Stimulated activated CD8-positive, alpha-beta memory T cell treated with anti-CD3 and anti-CD28 coated beads, Interleukin-12 subunit alpha, Interleukin-12 subunit beta, amount 100 ng/mL, for 4 hours (primary cell): ENCODE results near the gene ALG14.
"Not testable (repeated sequence)": the region's sequence is repeated elsewhere in the genome, so short reads cannot be mapped to it uniquely, and the experiment has no call there.

Experiments used
- DNase-seq: peaks from one replicate; pipeline ENCODE4 v3.0.0-alpha.2; 2020; ENCODE audit warnings: low read depth

The ALG14 gene

GRCh38 chr1:95041491-95042165 lies 31.1 kb downstream of the ALG14 start:
- no peak for DNase-seq

DNA sequence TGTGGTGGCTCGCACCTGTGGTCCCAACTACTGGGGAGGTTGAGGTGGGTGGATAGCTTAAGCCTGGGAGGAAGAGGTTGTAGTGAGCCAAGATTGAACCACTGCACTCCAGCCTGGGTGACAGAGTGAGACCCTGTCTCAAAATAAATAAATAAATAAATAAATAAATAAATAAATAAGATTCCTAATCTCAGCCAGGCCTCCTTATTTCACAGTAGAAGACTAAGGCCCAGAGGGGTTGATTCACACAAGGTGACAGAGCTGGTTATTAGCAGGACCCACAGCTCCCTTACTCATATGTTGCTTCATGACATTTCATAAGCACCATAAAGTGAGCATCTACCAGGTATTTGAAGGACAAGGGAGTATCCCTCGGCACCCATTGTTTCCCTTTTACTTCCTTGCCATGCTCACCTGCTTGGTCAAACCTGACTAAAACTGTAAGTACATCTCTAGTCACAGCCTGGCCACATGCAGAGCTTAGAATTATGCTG lies 32.7 kb downstream of the ALG14 start:
- no peak for DNase-seq

DNA sequence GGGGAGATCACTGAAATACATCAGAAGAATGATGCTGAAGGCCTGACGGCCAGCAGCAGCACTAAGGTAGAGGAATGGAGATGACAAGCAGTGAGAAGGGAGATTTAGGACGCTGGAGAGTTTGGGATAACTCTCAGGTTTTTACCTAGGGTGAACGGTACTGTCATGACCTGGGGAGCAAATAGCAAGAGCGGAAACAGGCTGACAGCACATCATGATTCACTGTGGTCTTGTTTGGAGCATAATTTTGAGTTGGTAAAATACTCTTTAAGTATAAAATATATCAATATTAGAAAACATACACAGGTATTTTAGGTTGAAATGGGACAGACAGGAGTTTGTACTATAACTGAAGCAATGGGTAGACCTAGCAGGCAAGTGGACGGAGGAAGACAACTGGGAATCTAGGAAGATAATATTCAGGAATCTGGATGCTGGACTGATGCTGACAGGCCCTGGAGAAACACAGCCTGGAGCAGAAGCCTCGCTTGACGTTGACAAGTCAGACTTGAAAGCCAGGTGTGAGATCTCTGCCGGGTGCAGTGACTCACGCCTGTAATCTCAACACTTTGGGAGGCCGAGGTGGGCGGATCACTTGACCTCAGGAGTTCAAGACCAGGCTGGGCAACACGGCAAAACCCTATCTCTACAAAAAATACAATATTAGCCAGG lies 33.3 kb downstream of the ALG14 start:
- no peak for DNase-seq

DNA sequence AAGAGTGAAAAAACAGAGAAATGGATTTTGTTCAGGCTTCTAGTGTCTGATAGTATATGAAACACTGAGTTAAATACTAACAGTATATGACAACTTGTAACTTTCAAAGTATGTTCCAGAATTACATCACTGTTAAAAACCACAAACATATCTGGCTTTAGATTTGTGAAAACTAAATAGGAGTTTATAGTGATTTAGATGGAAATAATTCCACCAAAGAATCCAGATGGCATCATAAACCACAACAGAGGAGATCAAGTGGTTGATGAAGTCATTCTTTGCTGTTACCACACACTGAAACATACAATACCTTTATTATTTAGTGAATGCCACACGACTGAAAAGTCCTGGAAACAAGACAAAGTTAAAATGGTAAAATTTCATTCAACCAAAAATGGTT lies 37.2 kb downstream of the ALG14 start:
- DNase-seq, result no peak

GRCh38 chr1:95034506-95034905 lies 38.2 kb downstream of the ALG14 start:
- DNase-seq, result no peak

GRCh38 chr1:95033843-95034242 lies 38.9 kb downstream of the ALG14 start:
- no peak for DNase-seq

DNA sequence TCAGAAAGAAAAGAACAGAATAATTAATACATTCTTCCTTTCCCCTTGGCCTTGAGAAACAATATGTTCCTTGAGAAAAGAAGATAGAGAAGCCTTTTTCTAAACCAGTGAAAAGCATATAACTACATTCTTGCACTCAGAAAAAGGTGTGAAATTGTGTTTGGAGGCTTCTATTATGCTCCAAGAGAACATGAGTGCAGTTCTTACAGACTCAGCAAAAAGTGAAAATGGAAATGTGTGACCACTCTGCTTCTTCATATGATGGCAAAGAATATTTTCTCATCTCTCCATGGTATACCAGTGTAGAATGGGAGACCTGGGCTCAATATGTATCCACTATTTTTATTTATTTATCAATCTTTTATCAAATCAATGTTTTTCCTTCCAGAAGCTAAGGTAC lies 43.2 kb downstream of the ALG14 start:
- no peak for DNase-seq

- DNase-seq, result no peak
These were observed 43.8 kb downstream of the ALG14 start for GRCh38 chr1:95028954-95029353.

DNA sequence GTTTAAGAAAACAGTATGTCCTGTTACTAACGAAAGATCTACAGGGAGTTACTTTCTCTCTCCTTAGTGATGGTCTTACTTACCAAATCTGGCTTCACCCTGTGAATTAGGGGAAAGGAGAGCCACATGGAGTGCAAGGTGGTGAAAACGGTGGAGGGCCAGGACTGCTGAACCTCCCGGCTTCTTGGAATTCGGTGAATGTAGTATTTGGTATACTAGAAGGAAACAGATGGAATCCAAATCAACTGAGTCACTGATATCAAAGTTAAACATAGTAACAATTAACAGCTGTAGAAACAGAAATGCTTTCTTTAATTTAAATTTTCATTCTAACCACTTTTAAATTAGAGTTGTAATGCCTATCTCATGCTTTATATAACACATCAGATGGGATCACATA lies 45.7 kb downstream of the ALG14 start:
- no peak for DNase-seq

DNA sequence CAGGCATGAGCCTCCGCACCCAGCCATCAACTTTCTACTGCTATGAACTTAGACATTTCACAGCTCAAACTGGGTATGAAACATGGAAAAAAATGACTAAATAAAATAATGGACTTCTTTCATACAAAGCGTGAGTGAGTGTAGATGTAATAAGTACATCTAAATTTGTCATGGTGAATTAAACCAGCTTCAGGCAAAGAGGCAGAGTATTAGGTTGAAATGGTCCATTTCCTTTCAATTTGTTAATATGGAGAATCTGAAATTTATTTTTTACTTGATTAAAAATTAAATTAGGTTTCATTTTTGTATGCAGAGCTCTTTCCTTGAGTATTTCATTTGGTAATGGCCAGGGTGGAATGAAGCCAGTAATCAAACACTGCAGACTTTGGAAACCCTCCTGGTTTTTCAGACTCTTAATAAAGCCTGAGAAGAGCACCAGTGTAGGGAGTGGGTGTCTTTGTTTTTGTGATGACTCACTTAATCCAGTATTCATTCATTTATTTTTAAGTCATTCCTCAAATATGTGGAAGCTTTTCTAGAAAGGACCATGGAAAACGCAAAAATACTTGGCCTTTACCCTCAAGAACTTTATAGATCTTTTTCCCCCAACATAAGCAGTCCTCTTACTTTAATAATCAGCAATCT lies 49.2 kb downstream of the ALG14 start:
- DNase-seq, result no peak

DNA sequence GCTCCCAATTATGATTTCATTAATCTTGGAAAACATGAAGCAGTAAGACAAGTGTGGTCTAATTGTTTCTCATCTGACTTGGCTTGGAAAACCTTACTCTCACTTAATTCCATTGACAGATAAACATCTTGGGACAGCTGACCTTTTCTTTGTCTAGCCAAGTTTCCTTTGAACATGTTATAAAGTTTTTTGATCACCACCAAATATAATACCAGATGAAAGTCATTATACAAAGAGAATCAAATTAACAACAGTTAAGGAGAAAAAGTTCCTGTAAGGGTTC lies 50.2 kb downstream of the ALG14 start:
- DNase-seq, result no peak

GRCh38 chr1:95021805-95022643 lies 50.7 kb downstream of the ALG14 start:
- no peak for DNase-seq

DNA sequence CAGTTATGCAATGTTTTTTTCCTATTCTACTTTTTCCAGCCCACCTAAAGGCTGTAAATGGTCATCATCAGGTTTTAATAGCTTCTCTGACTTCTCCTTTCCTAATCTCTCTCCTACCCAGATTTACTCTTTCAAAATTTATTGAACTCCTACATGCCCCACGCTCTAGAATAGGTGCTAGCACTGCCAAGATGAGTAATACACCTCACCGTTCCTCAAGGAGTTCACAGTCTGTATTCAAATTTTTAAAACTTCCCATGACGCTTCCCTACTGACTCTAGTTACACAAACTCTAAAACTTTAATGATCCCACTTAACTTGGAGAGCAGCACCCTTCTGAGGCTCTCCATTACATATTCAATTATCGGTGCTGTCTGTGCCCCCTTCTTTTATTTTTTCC lies 51.6 kb downstream of the ALG14 start:
- no peak for DNase-seq

GRCh38 chr1:95019466-95019865 lies 53.3 kb downstream of the ALG14 start:
- not testable (repeated sequence) for DNase-seq

- DNase-seq, result no peak
These were observed 54.0 kb downstream of the ALG14 start for GRCh38 chr1:95018602-95019369.

GRCh38 chr1:95017775-95018174 lies 55.0 kb downstream of the ALG14 start:
- DNase-seq, result no peak

DNA sequence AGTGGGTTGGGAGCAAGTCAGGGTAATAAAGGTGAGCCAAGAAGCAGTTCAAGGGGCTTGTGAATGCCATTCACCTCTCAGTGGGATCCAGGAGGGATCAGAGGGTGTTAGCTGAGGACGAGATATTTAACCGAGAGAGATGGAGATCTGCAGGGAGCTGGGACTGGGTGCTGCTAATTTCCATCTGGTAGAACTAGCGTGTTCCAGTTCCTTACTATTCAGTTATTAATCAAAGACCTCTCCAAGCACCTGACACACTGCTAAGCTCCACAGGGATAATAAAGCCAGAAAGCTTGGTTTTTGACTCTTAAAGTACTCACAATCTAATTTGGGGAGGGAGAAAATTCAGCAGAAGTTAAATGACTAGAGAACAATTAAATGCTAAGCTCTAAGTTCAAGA lies 57.7 kb downstream of the ALG14 start:
- no peak for DNase-seq

DNA sequence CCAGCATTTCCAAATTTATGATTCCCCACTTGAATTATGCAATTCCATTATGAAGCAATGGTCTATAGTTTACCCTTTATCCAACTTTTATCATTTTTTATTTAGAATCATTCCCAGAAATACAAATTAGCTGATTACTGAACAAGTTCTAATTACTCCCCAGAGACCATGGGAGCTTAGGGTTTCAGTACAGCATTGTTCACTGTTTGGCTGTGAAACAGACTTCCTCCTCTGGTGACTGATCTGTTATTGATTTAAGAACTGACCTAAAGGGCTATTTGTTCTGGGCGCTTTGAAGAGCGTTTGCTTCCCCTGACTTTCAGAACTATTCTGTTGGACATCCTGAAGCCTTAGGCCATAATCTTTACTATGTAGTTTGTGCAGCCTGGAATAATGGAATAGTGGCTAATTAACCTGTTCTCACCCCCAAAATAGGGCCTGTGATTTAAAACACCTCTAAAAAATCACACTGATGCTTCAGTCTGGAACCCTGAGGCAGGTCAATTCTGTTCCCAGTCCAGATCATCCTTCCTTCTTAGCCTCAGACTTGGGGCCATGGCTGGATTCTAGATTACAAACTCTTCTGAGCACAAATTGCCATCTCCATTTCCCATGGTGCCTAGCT lies 58.7 kb downstream of the ALG14 start:
- no peak for DNase-seq

- no peak for DNase-seq
These were observed 60.4 kb downstream of the ALG14 start for GRCh38 chr1:95012389-95012788.

- DNase-seq, result no peak
These were observed 62.6 kb downstream of the ALG14 start for GRCh38 chr1:95010158-95010557.

DNA sequence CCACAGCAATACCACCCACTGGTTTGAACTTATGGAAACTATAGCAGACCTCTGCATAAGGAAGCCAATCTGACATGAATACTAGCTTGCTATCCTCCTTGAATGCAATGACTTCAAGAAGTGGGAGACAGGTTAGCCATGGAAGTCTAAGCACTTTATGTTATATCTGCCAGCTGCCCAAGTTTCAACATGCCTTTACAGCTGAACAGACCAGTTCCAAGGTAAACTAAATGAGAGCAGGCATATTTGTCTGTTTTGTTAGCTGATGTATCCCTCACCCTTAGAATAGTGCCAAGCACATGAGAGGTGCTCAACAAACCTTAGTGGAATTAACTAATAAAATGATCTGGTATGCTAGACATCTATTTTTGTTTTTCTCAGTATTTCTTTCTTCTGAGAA lies 65.1 kb downstream of the ALG14 start:
- no peak for DNase-seq
